GM10248 (cell line): ENCODE measurements around the gene AMBRA1.

Source experiments
- CTCF ChIA-PET: fragments of 300-600 bp; sonication (Branson Sonifier 250); formaldehyde crosslinking; extraction: SDS; loops from one replicate; lab custom pipeline; 2021; ENCODE audit warnings: antibody characterized with exemption; lab: Yijun Ruan, JAX
- POLR2A ChIA-PET: fragments of 350-650 bp; sonication (Branson Sonifier 250); formaldehyde crosslinking; extraction: SDS; loops from one replicate; lab custom pipeline; 2020; ENCODE audit warnings: antibody characterized with exemption; lab: Yijun Ruan, JAX
- DNase-seq: peaks from one replicate; pipeline ENCODE4 v3.0.0; 2012; ENCODE audit errors: extremely low spot score
- TF ChIP-seq, protein P1 (sequence below): IDR thresholded peaks from 2 replicates; pipeline ENCODE4 v1.5.1; 2012; ENCODE audit warnings: mild to moderate bottlenecking, low read depth; ENCODE audit errors: extremely low read depth, missing control alignments, control extremely low read depth

AMBRA1 gene

DNA sequence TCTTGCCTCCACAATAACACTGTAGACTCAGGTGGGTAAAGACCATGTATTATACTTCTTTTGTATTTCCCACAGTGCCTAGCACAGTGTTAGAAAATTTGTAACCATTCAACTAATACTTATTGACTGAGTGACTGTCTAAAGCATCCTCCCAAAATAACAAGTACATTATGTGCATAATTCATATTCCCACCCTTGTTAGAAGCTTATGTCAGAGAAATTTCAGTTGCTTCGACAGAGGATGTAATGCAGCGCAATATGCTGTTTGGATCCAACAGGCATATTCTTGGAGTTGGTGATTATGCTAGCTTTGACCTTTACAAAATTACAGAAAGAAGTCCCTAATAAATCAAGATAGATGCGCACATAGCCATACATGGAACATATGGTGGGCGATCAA, 53.0 kb downstream of the AMBRA1 start:
- ChIA-PET CTCF (interaction anchor here (1.8 to 3.3 kb wide), 6 partner anchors 11 to 152 kb away, joined by 4 to 12 read pairs (median 8); partner anchors contain the start of gene ATG13), POLR2A (no interaction called here)
- TF ChIP-seq, protein P1, sequence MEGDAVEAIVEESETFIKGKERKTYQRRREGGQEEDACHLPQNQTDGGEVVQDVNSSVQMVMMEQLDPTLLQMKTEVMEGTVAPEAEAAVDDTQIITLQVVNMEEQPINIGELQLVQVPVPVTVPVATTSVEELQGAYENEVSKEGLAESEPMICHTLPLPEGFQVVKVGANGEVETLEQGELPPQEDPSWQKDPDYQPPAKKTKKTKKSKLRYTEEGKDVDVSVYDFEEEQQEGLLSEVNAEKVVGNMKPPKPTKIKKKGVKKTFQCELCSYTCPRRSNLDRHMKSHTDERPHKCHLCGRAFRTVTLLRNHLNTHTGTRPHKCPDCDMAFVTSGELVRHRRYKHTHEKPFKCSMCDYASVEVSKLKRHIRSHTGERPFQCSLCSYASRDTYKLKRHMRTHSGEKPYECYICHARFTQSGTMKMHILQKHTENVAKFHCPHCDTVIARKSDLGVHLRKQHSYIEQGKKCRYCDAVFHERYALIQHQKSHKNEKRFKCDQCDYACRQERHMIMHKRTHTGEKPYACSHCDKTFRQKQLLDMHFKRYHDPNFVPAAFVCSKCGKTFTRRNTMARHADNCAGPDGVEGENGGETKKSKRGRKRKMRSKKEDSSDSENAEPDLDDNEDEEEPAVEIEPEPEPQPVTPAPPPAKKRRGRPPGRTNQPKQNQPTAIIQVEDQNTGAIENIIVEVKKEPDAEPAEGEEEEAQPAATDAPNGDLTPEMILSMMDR: no peak
- DNase-seq: no peak

DNA sequence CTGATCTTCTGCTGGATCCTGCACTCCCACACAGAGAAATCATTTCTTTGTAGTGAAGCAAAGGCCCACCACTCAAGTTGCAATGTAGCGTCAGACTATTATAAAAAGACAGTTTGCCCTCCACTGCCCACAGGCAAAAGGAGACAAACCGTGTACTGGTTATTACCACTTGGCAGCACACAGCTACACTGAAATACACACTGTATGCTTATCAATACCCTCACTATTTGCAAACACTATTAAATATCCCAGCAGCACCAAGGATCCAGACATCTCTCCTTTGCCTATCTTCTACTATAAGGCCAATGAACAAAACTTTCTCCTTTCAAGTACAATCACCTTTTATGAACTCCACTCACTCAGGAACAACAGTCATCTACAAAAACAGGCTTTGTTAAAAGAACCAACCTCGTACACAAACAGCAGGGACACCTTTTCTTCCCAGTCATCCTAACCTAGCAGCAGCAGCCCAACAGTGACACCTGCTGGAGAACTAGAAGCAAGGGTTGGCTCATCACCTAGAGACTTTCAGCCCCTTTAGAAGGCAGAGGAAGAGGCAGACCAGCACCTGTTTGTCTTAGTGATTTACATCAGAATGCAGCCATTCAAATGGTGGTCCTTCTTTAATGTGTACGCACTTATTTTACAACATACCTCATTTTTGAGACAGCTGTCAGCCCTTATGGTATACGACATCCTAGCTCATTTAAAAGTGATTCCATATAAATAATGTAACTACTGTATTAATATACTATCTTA, 56.1 kb downstream of the AMBRA1 start:
- TF ChIP-seq, protein P1: peak; percentile 82
- DNase-seq: peak; percentile 75
- ChIA-PET POLR2A (no interaction called here), CTCF (interaction anchor here (0.6 to 3.9 kb wide), 20 partner anchors 8 to 223 kb away, joined by 3 to 13 read pairs (median 4); no protein-coding TSS in a partner anchor)

DNA sequence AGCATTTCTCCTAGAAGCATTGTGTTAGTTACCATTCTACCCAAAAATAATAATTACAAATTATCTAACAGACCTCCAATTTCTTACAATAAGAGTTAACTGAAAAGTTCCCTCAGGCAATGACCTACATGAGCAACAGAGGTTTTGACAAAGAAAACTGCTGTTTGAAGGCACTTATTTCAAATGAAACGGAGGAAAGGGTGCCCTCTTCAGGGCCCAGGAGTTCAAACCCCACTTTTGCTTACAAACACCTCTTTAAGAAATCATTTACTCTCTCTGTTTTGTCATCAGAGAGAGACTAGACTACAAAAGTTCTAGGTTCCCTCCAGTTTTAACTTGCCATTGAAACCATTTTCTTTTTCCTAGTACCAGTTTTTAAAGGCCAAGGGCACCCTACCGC, 56.7 kb downstream of the AMBRA1 start:
- POLR2A ChIA-PET: no interaction called here
- CTCF ChIA-PET: interaction anchor here (0.9 to 3.9 kb wide), 12 partner anchors 8 to 223 kb away, joined by 3 to 13 read pairs (median 5); no protein-coding TSS in a partner anchor
- DNase-seq: no peak

DNA sequence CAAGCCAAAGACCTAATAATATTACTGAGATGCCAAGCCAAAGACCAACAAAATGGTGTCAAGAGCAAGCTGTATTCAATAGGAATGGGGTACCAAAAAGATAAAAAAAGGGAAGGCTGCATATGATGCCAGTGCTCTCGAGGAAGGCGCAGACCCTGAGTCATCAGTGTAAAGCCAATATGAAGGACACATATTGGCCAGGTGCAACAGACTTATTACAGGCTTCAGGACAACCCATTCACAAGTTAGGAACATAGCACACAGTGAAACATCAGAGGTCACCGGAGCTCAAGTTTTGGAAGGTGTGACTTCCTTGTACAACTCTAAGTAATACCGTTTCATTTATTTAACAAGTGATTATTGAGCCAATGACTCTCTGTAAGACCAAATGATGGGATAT, 58.1 kb downstream of the AMBRA1 start:
- POLR2A ChIA-PET: interaction anchor here (0.6 kb wide), 1 partner anchor 182 kb away, joined by 4 read pairs; no protein-coding TSS in a partner anchor
- DNase-seq: no peak
- TF ChIP-seq, protein P1: no peak
- CTCF ChIA-PET: interaction anchor here (0.8 to 3.9 kb wide), 9 partner anchors 11 to 170 kb away, joined by 3 to 13 read pairs (median 4); no protein-coding TSS in a partner anchor

More for the DNA sequence above, 56.7 kb downstream of the AMBRA1 start:
- TF ChIP-seq, protein P1: no peak

DNA sequence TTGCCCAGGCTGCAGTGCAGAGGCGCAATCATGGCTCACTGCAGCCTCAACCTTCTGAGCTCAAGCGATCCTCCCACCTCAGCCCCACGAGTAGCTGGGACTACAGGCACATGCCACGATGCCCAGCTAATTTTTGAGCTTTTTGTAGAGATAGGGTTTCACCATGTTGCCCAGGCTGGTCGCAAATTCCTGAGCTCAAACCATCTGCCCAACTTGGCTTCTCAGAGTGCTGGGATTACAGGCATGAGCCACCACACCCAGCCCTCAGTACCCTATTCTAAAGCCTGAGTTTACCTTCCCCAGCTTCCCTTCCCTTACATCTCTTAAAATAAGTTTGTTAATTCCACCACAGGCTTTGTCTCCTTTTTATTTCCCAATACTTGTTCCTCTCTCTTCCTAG, 59.1 kb downstream of the AMBRA1 start:
- DNase-seq: no peak
- ChIA-PET POLR2A (no interaction called here), CTCF (interaction anchor here (0.8 to 1.3 kb wide), 5 partner anchors 10 to 176 kb away, joined by 3 to 6 read pairs (median 3); no protein-coding TSS in a partner anchor)
- TF ChIP-seq, protein P1: no peak

DNA sequence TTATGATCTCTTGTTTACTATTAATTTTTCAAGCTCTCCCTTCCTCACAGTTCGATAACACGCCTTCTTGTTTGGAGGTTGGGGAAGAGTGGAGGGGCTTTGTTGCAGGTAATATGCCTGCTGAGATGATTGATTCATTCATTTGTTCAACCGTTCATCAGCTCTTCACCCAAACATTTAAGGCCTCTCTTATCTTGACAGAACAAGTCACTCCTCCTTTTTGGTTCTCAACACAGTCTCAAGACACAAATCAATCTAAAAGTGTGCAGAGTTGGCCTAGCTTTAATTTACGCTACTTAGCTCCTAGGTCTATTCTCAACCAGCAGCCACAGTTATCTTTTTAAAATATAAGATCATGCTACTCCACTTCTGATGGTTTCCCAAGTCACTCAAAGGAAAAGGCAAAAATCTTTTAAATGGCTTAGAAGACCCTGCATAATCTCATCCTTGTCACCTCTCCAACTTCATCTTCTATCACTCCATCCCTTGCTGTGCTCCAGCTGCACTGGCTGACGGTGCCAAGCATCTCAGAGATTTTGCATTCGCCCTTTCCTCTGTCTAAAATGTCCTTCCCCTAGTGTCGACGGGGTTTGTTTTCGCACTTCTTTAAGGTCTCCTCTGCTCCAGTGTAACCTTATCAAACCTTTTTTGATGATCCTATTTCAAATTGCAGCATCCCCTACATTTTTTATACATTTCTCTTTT, 60.3 kb downstream of the AMBRA1 start:
- TF ChIP-seq, protein P1: no peak
- CTCF ChIA-PET: interaction anchor here (1.3 to 5.4 kb wide), 2 partner anchors 88 to 143 kb away, joined by 3 to 83 read pairs; partner anchors contain the start of gene CHRM4

More for the DNA sequence above, 60.3 kb downstream of the AMBRA1 start:
- POLR2A ChIA-PET: no interaction called here
- no peak for DNase-seq
